Peyer's patch (tissue), 4 donors: Measurements from ENCODE around the gene KIAA0930.

Source experiments
- POLR2A ChIP-seq, 2 donors: fragments of 450-650 bp; IDR thresholded peaks; one replicate each; pipeline ENCODE4 v1.5.1; 2017; ENCODE audit warnings: antibody characterized with exemption in 2 of 2, mild to moderate bottlenecking in 2 of 2, moderate library complexity in 2 of 2
- TF ChIP-seq, protein P1 (sequence below), 6 experiments: fragments of 450-650 bp in 4 of 6; fragments of 200-600 bp in 2 of 6; sonication (generic) in 1 of 6; IDR thresholded peaks; one replicate each; pipeline ENCODE4 v1.5.1; 2017 to 2019; ENCODE audit warnings: antibody characterized with exemption in 6 of 6, mild to moderate bottlenecking in 3 of 6, moderate library complexity in 1 of 6

GRCh38 chr22:45185718-45186514, 54.8 kb downstream of the KIAA0930 start:
- no peak for TF ChIP-seq POLR2A (IDR thresholded peaks at IDR 0.05)
- TF ChIP-seq, protein P1, sequence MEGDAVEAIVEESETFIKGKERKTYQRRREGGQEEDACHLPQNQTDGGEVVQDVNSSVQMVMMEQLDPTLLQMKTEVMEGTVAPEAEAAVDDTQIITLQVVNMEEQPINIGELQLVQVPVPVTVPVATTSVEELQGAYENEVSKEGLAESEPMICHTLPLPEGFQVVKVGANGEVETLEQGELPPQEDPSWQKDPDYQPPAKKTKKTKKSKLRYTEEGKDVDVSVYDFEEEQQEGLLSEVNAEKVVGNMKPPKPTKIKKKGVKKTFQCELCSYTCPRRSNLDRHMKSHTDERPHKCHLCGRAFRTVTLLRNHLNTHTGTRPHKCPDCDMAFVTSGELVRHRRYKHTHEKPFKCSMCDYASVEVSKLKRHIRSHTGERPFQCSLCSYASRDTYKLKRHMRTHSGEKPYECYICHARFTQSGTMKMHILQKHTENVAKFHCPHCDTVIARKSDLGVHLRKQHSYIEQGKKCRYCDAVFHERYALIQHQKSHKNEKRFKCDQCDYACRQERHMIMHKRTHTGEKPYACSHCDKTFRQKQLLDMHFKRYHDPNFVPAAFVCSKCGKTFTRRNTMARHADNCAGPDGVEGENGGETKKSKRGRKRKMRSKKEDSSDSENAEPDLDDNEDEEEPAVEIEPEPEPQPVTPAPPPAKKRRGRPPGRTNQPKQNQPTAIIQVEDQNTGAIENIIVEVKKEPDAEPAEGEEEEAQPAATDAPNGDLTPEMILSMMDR (IDR thresholded peaks at IDR 0.05): no peak
